ENCODE results near the gene CNTN4.
"Not testable (repeated sequence)": the region's sequence is repeated elsewhere in the genome, so short reads cannot be mapped to it uniquely, and the experiment has no call there.

The CNTN4 gene

GRCh38 chr3:2527328-2527727 lies 428.7 kb downstream of the CNTN4 start:
- not testable (repeated sequence) for DNase-seq

DNA sequence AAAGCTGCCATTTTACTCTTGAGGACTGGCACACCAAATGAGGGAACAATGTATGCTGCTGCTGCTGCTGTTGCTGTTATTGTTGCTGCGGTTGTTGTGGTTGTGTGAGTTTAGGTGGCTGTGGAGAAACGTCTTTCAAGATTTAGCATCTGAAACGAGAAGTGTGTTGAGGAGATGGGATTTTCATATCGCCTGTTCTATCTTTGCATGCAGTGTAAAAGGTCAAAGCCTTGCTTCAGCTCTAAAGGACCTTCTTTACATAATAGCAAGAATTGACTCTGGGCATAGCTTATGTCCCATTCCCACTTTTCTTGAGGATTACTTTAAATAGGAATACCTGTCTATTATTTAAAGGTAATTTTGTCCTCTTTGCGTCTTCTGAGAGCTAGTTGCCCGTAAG lies 436.1 kb downstream of the CNTN4 start:
- DNase-seq, result not testable (repeated sequence)

GRCh38 chr3:2535206-2535605 lies 436.5 kb downstream of the CNTN4 start:
- DNase-seq, result no peak

GRCh38 chr3:2536575-2536974 lies 437.9 kb downstream of the CNTN4 start:
- DNase-seq, result no peak

- no peak for DNase-seq
These were observed 441.4 kb downstream of the CNTN4 start for GRCh38 chr3:2540115-2540514.

GRCh38 chr3:2543247-2543646 lies 444.6 kb downstream of the CNTN4 start:
- peak; percentile 79 for DNase-seq

- DNase-seq, result no peak
These were observed 445.5 kb downstream of the CNTN4 start for GRCh38 chr3:2544212-2544611.

- DNase-seq, result no peak
These were observed 446.1 kb downstream of the CNTN4 start for GRCh38 chr3:2544718-2545117.

DNA sequence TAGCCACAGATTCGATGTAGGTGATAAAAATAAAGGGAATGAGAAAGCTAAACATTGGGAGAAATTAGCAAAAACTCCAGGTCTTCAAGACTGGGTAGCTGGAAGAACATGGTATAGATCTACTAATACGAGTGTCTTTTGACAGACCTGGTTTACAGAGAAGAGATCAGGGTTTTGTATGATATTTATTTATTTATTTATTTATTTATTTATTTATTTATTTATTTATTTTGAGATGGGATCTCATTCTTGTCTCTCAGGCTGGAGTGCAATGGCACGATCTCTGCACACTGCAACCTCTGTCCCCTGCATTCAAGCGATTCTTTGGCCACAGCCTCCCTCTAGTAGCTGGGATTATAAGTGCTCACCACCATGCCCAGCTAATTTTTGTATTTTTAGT lies 448.4 kb downstream of the CNTN4 start:
- no peak for DNase-seq

DNA sequence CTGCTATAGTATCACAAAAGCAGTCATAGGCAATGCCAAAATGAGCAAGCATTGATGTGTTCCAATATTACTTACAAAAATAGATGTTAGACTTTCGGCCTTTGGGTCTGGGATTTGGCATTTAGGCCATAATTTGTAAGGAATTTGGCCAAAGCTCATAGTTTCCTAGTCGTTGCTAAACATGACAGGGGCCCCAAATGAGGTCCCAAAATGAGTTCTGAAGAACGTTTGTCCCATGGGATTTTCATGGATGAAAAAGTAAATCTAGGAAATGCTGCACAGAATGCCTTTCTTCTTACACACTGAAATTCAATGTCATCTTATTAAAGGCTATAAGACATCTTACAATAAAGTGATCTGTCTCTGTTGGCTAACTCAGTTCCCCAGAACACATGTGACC lies 456.0 kb downstream of the CNTN4 start:
- DNase-seq, result no peak

DNA sequence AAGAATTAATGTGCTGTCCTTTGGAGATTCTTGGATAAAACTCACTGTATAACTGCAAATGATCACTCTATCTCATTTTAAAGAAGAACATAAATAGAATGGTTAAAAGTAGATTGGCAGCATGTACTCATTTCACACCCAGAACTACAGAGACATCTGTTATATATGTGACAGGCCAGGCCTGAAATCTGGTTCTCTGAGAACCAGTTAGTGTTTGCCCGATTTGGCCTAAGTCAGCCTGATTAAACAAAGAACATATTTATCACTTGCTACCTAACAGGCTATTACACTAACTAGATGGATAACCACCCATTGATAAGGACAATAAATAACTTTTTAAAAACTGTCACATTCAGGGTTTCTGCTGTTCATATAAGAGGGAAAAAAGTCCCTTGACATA lies 460.1 kb downstream of the CNTN4 start:
- DNase-seq, result no peak

DNA sequence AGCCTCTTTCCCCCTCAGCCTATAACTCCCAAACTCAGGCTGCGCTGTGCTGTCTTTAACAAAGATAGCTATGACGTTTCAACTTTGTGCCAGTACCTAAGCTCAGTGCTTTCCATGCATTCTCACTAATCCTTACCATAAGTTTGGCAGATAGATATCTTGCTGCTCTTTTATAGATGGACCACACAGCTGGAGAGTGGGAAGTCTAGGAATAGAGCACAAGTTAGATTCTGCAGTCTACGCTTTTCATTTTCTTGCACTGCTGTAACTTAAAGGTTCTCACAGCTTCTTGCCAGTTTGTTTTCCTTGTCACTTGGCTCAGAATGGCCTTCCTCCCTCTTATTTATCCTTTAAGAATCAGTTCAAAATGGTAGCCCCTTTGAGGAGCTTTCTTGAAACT lies 468.8 kb downstream of the CNTN4 start:
- DNase-seq, result no peak

DNA sequence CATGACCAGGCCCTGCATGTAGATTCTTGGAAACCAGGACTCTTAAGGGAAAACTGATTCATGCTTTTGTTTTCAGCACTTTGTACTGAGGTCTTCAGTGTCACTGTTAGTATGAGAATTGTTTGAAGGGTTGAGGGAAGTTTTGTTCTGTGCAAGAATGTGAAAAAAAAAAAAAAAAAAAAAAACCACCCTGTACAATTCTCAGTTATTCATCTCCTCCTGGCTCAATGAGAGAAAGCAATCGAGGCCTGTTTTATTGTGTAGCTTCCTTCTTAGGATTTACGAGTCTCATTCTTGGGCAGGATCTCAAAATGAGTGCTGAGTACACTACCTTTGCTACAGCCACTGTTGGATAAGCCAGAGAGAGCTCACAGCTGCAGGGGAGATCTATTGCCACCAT lies 469.5 kb downstream of the CNTN4 start:
- no peak for DNase-seq

GRCh38 chr3:2568929-2569328 lies 470.3 kb downstream of the CNTN4 start:
- no peak for DNase-seq

DNA sequence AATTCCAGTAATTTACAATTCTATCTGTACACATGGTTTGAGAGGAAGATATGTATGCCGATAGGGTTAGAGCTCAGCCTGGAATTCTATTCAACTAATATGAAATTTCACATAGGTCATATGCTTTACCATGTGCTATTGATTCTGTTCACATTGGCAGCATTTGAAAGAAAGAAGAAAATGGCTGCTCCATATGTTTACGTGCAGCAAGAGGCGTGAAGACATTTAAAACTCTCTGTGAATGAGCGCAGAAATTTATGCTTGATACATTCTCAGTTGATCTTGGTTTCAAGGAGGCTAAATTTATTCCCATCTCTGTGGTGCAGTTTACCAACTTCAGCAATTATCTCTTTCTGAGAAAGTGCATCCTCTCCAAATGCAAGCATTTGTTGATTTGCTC lies 478.9 kb downstream of the CNTN4 start:
- no peak for DNase-seq

- DNase-seq, result no peak
These were observed 479.9 kb downstream of the CNTN4 start for GRCh38 chr3:2578560-2578959.

DNA sequence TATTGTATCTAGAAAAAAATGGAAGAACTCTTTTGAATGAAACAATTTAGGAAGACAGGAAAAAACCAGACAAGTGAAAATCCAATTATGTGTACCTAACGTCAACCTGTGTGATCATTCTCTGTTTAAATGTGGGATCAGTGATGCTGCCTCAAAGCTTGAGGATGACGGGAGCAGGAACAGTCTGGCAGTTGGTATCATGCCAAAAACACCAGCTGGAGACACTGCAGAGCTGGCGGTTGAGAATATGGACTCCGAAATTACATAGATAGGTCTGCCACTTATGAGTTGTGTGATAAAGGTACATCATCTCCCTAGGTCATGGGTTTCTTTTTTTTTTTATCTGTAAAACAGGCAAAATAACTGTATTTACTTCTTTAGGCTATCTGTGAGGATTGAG lies 480.5 kb downstream of the CNTN4 start:
- DNase-seq, result no peak

DNA sequence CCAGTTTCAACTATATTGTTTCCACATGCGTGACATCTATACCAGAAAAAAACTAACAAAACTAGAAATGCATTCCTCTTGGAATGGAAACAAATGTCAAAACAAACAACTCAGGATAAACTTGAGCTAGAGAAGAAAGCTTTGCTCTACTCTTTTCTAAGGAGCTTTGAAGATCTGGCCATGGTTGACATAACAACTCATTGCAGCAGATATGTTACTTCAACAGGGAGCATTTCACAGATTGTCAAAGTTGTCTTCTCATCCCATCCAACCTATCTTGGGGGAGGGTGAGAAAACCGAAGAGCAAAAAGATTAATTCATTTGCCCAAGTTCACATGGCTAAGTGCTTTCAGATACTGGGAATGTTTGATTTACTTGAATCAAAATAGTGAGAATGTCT lies 484.4 kb downstream of the CNTN4 start:
- no peak for DNase-seq

DNA sequence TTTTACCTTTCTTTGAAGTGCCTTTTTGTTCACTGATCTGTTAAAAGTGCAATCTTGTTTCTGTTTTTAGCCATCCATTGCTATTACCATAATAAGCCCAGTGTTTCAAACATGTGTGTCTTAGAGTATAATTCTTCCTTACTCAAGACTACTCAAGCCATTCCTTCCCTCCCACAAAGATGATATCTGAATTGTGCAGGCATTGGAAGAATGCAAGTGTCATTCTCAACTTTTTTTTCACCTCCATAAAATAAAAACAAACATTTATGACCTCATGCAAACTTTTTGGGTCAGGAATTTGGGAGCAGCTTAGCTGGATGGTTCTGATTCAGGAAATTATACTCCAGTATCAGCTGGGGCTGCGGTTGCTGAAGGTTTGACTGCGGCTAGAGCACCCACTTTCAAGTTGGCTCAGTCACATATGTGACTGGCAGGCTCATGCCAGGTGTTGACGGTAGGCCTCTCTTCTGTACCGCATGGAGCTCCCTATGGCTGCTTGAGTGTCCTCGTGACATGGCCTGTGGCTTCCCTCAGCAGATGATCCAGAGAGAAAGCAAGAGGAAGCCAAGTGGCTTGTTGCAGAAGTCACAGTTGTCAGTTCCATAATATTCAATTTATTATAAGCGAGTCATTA lies 490.8 kb downstream of the CNTN4 start:
- no peak for DNase-seq

GRCh38 chr3:2595486-2595885 lies 496.8 kb downstream of the CNTN4 start:
- DNase-seq, result no peak

GRCh38 chr3:2597615-2598014 lies 498.9 kb downstream of the CNTN4 start:
- DNase-seq, result no peak

DNA sequence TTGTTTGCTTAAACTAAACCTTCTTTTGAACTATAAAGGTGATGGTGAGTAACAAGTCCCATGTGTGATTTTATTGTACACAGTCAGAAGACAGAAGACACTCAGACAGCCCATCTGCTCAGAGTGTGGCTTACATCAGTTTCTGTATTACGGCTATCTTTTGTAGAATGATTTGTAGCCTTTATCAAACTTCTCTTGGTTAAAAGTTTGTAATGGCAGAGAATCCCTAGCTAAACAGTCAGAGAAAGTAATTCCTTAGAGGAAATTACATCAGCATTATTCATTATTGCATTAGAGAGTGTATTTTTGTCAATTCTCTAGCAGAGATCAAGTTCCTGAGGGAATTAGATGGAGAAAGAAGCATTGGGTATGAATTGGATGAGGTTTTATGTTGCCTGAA lies 500.8 kb downstream of the CNTN4 start:
- no peak for DNase-seq

- DNase-seq, result no peak
These were observed 505.1 kb downstream of the CNTN4 start for GRCh38 chr3:2603692-2604289.

DNA sequence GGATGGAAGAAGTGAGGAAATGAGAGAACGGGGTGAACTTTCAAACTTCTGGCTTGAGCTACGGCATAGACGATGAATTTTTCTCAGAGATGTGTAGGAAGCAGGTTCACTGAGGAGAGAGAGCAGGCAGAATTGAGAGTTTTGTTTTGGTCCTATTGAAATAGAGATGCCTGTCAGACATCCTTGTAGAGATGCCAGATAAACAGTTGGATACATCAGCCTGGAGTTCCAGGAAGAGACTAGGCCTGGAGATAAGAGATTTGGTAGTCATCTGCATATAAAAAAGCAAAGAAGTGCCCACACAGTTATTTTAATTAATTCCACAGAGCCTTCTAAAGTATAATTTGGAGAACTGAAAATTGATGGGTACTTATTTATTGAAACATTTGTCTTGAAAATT lies 515.9 kb downstream of the CNTN4 start:
- no peak for DNase-seq

DNA sequence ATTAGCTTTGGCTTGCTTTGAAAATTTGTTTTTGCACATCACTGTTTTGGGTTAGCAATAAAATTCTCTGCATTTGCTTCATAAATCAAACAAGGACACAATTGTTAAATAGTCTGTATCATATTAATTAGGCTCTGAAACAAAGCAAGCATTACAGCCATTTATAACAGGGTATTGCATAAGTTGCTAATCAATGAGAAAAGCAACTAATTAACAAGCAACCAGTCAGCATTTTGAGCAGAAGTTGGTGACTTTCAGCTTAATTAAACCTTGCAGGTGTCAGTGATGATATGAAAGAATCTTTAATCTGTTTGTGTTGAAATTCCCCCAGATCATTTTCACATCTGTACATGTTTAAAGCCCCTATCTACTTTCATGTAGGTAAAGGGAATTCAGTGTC lies 516.4 kb downstream of the CNTN4 start:
- DNase-seq, result no peak

Data from DMS79 (cell line).